Stimulated activated CD4-positive, alpha-beta T cell treated with anti-CD3 and anti-CD28 coated beads, TNF-alpha, amount 100 ng/mL, for 48 hours (primary cell): ENCODE results near the gene GXYLT1.
"Not testable (repeated sequence)": the region's sequence is repeated elsewhere in the genome, so short reads cannot be mapped to it uniquely, and the experiment has no call there.

Experiments
- DNase-seq, 3 donors: peaks; one replicate each; pipeline ENCODE4 v3.0.0-alpha.2; 2020; ENCODE audit warnings: low read depth in 3 of 3

Gene GXYLT1, protein sequence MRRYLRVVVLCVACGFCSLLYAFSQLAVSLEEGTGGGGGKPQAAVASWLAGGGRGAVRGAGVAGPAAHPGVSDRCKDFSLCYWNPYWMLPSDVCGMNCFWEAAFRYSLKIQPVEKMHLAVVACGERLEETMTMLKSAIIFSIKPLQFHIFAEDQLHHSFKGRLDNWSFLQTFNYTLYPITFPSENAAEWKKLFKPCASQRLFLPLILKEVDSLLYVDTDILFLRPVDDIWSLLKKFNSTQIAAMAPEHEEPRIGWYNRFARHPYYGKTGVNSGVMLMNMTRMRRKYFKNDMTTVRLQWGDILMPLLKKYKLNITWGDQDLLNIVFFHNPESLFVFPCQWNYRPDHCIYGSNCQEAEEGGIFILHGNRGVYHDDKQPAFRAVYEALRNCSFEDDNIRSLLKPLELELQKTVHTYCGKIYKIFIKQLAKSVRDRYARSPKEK

DNA sequence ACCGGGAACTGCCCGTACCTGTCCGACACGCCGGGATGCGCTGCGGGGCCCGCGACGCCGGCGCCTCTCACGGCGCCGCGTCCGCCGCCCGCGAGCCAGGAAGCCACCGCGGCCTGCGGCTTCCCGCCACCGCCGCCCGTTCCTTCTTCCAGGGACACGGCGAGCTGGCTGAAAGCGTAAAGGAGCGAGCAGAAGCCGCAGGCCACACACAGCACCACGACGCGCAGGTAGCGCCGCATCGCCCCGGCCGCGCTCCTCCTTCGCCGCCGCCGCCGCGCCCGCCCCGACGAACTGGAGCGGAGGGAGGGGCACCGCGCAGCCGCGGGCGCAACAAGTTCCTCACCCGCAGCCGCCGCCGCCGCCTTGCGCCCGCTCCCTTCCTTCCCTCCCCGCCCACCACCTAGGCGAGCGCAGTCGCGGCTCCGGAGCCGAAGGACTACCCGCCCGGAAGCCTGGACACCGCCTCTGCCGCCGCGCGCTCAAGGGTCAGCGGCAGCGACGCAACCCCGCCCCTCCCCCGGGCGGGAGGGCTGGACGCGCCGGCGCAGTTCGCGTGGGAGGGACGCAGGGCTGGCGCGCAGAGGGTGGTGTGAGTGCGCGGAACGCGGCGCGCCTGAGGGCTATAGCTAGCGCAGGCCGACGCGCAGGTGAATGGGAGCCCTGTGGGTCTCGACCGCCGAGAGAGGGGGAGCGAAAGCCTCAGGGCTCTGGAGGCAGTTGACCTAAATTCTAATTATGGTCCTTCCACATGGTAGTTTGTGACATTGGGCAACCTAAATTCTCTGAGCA, at the start of gene GXYLT1:
GXYLT1 (minus strand) TSS at position 467 of the 789 bp plus-strand sequence; CDS start at position 239, 228 bp downstream.
- DNase-seq: peak; percentile 58 to 85 (median 71)

DNA sequence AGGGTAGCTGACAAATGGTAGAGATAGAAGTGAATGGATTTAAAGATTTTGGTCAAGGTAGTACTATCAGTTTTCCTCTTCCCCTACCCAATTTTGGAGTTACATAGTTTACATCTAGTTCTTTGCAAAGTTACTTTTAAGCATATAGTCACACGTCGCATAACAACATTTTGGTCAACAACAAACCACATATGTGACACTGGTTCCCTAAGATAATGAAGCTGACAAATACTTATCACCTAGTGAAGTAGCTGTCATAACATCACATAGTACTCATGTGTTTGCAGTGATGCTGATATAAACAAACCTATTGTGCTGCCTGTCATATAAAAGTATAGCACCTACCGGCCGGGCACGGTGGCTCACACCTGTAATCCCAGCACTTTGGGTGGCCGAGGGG, 48.0 kb upstream of the GXYLT1 start:
- no peak for DNase-seq

DNA sequence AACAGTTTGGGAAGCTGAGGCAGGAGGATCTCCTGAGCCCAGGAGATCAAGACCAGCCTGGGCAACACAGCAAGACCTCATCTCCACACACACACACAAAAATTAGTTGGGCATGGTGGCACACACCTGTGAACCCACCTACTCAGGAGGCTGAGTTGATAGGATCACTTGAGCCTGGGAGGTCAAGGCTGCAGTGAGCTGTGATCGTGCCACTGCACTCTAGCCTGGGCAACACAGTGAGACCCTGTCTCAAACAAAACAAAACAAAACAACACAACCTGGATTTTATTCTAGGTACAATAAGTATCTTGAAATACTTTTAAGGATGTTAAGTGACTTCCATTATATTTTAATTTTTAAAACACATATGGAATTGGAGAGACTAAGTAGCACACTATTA, 47.6 kb upstream of the GXYLT1 start:
- no peak for DNase-seq

DNA sequence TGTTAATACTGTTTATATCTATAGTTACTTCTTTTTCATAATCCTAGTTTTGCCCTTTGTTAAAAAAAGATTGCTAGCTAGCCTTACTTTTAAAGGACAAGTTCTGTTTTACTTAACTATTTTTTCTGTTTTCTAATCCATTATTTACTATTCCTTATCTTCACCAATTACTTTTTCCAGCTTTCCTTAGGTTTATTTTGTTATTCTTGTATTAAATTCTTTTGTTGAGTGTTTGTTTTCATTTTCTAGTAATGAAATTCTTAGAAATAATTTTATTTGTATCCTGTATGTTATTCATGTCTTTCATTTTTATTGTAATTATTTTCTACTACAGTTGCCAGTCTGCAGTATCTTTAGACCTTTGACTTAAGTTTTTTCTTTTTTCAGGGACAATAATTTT, 45.7 kb upstream of the GXYLT1 start:
- no peak for DNase-seq

DNA sequence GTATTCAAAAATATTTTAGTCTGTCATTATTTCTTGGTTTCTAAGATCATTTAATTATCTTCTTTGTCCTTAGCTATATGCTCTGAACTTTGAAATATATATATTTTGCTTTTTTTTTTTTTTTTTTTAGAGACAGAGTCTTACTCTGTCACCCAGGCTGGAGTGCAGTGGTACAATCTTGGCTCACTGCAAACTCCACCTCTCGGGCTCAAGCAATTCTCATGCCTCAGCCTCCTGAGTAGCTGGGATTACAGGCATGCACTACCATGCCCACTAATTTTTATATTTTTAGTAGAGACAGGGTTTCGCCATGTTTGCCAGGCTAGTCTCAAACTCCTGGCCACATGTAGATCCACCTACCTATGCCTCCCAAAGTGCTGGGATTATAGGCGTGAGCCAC, 43.6 kb upstream of the GXYLT1 start:
- DNase-seq: not testable (repeated sequence)

DNA sequence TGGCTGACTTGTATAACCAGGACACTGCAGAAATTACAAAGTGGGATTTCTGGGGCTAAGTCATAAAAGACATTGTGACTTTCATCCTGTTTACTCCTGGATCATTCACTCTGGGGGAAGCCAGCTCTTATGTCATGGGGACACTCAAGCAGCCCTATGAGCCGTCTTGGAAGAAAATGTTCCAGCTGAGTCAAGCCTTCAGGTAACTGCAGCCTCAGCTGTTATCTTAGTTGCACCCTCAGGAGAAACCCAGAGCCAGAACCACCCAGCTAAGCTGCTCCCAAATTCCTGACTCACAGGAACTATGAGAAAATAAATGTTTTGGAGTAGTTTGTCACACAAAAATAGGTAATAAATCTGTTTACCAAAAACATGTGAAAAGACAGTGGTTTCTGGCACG, 43.1 kb upstream of the GXYLT1 start:
- DNase-seq: no peak

DNA sequence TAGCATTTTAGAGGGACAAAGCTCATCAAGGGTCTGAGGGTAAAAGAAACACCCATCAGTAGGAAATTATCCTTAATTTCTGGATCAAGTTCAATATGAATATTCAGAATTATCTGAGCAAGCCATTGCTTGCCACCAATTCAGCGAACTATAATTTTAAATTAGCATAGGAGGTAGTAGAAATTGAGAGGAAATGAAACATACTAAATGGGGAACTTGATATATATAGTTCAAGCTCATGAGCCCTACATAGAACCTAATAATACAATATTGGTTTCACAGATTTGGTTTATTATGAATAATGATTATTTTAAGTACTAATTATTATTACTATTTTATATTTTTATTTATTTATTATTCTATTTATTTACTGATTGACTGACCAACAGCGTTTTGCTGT, 42.1 kb upstream of the GXYLT1 start:
- DNase-seq: no peak

DNA sequence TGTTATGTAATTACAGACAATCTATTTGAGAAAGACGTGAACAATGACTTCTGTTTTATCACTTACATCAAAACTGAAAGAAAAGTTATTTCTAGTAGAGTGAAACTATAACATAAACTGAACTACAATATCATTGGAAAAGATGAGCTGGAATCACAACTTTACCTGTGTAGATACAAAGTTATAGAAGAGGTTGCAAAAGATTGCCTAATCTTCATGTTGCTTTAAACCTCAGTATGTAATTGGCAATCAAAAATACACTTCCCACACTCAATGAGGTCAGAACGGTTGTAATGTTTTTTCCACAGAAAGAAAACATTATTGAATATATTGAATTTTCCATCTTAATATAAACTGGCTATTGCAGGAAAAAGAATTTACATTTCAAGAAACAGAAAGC, 37.7 kb upstream of the GXYLT1 start:
- no peak for DNase-seq

DNA sequence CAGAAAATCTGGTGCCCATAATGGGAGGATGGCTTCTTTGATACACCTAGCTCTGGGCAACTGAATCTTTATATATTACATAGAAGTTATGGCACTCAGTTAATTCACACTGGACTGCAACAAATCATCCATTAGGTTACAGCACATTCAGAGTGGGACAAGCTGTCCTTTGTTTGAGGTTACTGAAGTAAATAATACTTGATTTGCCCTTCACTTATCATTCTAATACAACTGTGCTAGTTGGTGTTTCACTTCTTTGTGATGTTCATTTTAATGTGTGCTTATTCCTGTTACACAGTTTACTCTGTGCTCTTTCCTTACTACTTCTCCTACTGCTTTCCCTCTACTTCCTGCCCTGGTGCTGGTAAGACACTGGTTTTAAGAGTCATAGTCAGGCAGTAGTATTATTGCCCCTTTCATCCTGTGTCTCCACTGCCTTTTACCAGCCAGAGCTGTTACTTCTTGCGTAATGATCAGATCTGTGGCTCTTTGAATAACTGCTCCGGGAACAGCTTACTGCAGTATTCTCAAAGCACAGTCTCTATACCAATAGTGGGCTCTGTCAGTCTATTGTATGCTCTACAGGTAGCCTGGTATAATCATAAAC, 36.4 kb upstream of the GXYLT1 start:
- no peak for DNase-seq

DNA sequence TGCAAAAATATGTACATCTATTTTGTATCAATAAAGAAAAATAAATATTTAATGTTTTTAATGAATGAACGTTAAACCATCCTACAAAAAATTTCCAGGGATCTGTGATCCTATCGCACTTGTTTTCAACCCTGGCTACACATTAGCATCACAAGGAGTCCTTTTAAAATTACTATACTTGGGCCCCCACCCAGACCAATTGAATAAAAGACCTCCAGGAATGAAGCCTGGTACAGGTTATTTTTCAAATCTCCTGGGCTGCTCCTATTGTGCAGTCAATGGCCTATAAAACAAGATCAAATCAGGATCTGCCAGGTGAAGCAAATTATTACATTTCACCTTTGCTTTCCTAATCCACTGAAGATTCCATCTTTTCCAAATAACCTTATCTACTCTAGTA, 33.4 kb upstream of the GXYLT1 start:
- DNase-seq: no peak

DNA sequence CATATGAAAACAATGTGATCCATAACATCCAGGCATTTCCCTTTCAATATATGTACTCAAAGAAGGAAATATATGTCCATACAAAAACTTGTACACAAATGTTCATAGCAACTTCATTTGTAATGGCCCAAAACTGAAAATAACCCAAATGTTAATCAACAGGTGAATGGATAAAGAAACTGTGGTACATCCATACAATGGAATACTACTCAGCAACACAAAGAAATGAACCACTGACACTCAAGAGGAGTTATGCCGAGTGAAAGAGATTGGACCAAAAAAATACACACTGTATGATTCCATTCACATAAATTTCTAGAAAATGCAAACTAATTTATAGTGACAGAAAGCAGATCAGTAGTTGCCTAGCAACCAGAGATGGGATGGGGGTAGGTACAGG, 30.3 kb upstream of the GXYLT1 start:
- no peak for DNase-seq

DNA sequence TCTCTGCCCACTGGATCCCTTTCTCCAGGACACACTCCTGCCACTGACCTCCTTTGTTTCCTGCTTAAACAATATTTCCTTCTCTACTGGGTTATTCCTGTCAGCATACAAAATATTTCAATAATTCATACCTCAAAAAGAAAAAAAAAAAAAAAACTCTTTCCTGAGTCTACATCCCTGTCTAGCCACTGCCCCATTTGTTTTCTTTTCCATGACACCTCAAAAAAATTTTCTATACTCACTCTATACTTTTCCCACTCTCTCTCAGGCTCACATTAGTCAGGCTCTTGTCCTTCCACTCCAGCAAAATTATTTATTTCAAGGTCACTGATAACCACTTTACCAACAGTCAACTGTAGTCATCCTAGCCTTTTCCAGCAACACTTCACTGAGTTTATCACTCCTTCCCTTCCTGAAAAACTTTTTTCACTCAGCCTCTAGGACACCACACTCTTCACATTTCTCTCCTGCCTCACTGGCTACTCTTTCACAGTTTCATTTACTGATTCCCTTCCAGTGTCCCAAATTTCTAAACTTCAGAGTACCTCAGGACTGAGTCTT, 29.4 kb upstream of the GXYLT1 start:
- DNase-seq: no peak

DNA sequence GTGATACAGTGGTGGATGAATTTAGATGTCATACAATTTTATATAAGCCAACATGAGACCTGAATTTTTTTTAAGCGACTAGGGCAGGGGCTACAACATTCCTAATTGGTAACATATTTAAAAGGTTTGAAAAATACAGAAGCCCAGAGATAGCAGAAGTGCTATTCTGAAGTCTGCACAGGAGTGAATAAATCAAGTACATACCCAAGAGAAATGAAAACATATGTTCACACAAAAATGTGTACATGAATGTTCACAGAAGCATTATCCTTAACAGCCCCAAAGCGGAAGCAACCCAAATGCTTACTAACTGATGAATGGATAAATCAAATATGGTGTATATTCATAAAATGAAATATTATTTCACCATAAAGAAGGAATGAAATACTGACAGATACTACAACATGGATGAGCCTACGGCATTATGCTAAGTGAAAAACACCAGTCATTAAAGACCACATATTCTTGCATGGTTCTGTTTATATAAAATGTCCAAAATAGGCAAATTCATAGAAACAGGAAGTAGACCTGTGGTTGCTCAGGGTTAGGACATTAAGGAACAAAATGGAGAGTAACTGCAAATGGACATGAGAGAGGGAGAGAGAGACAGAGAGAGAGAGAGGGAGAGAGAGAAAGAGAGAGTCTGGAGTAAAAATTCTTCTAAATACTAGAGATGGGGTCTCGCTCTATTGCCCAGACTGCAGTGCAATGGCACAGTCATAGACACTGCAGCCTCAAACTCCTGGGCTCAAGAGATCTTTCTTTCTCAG, 28.0 kb upstream of the GXYLT1 start:
- no peak for DNase-seq

DNA sequence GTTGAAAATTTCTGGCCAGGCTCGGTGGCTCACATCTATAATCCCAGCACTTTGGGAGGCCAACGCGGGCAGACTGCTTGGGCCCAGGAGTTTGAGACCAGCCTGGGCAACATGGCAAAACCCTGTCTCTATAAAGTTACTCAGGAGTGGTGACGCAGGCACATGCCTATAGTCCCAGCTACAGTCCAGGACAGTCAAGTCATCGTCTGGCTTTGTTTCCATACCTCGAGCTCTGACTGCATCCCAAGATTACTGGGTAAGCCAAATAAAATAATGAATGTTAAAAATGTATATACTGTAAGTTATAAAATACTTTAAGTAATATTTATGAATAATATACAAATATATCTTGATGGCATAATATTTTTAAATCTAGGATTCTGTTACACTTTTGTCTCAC, 23.0 kb upstream of the GXYLT1 start:
- DNase-seq: no peak

DNA sequence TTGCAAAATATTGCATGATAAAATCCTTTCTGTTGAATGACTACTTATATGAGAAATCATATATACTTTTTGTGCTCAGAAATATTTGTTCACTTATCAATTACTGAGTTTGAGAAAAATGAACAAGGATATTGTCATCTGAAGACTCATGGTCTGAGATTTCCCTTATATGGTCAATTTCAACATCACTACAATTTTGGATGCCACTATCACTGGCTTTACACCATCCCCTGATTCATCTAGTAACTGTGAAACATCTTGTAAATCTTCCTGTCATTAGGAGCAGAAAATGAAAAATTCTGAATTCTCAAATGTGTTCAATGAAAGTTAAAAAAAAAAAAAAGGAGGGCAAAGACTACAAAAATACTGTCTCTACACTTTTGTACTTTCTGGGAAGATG, 21.8 kb upstream of the GXYLT1 start:
- DNase-seq: no peak

DNA sequence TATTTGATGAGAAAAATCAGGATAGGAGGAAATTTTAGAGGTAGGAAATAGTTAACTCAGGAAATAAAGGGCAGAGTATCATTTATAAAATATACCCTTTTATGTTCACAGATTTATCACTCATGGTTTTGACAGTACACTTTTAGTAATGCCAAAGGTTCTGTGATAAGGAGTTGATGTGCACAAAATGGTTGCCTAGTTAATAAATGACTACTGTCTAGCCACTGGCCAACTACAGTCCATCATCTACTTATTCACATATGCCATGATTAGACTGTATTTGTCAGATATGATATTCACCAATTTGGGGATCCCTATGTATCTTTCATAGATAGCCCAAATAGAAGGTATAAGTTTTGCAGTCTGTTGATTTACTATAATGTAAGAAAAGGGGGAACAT, 19.2 kb upstream of the GXYLT1 start:
- DNase-seq: no peak

DNA sequence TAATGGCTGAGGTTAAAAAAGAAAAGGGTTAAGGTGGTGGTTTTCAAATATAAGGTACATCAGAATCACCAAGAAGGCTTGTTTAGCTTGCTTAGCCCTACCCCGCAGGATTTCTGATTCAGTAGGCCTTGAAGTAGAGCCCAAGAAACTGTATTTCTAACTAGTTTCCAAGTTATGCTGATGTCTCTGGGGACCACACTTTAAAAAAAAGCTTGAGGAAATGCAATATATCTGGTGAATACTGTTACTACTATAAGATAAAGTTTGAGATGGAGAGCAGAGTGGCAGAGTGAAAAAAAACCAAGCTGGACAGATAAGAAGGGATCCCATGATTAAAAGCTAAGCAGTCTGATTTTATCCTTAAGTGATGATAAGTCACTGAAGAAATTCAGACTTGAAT, 18.3 kb upstream of the GXYLT1 start:
- DNase-seq: no peak

DNA sequence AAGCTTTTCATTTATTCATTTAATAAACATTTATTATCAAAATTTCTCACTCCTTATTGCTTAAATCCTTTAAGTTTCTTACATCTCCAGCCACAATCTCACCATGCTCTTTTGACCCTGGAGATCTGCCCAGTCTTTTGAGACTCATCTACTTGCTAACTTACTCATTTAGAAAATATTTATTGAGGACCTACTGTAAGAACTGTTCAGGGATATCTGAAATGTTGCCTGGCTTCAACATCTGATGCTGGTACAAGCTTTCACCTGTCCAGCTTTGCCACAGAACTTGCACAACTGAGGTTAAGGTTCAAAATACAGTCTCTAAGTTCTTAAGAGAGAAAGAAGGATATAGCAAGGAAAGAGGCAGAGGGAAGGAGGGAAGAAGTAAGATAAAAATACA, 17.5 kb upstream of the GXYLT1 start:
- DNase-seq: no peak

DNA sequence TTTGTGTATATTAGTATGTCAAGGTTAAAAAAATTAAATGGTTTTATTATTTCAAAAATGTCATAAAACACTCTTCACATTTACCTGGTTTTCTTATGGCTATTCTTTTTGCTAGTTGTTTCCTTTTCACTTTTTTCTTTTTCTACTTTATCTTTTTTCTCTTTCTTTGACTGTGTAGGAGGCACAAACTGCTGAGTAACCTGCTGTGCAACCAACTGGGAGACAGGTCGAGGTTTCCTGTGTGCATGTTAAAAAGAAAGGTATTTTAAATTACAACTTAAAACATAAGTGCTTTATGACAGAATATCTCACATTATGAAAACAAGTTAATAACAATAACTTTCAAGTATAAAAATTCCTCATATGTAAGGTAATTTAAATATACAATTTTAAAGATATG, 16.9 kb upstream of the GXYLT1 start:
- no peak for DNase-seq

DNA sequence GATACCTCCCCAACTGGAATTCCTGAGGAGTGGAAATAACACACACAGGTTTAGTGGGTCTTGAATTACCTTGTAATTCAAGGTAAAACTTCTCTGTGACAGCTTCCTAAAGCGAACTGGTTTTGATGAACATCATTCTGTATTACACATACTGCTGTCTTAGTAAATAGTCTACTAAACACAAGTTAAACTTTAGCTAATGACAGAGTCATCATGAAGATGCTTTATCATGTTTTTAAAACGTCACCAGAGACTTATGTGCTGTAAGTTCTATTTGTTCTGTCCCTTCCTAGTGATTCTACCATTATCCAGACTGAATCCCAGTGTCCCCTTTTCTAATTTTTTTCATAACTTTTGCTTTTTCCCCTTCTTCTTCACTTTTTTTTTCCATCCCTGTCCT, 11.6 kb upstream of the GXYLT1 start:
- DNase-seq: no peak

DNA sequence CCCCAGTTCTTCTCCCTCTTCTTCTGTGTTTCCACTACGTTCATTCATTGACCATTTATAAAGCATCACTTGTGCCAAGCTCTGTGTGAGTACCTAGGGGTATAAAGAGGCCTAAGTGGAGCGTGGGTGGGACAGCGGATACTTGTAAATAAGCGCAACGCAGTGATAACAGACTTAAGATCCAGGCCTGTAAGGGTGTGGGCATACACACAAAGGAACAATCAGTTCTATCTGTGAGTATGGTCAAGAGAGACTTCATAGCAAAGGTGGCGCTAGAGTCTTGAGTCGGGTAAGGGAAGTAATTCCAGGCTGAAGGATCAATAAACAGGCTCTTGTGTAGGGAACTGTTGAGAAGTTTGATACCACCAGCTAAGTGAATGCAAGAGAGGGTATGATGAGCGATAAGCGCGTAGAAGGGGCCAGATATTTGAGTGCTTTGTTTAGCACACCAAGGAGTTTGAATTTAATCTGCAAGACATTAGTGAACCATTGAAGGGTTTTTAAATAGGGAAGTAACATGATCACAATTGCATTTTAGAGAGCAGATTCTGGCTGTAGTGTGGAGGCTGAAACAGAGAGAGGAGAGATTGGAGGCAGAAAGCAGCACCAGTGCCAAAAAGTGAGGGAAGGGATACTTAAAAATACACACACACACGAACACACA, 1.0 kb upstream of the GXYLT1 start:
- DNase-seq: no peak
